A172 (cell line): ENCODE measurements around the gene RRP9. TPM values are rescaled to one million over a fixed set of nuclear protein-coding genes. Genes with fewer than 3 reads are reported as not detected.
"Not testable (repeated sequence)": the region's sequence is repeated elsewhere in the genome, so short reads cannot be mapped to it uniquely, and the experiment has no call there.

Experiments
- DNase-seq: peaks from one replicate; pipeline ENCODE4 v3.0.0-alpha.2; 2015; ENCODE audit warnings: low spot score
- total RNA-seq: library from RNA; depleted of rRNA; stranded (reverse); fragments of >200 nt; shearing (Covaris generic); gene quantifications from 2 replicates; pipeline ENCODE4 v1.2.3, GENCODE V29; 2014; rRNA removed

The RRP9 gene, protein sequence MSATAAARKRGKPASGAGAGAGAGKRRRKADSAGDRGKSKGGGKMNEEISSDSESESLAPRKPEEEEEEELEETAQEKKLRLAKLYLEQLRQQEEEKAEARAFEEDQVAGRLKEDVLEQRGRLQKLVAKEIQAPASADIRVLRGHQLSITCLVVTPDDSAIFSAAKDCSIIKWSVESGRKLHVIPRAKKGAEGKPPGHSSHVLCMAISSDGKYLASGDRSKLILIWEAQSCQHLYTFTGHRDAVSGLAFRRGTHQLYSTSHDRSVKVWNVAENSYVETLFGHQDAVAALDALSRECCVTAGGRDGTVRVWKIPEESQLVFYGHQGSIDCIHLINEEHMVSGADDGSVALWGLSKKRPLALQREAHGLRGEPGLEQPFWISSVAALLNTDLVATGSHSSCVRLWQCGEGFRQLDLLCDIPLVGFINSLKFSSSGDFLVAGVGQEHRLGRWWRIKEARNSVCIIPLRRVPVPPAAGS
- 48.7 and 51.4 TPM in 2 replicates for total RNA-seq

DNA sequence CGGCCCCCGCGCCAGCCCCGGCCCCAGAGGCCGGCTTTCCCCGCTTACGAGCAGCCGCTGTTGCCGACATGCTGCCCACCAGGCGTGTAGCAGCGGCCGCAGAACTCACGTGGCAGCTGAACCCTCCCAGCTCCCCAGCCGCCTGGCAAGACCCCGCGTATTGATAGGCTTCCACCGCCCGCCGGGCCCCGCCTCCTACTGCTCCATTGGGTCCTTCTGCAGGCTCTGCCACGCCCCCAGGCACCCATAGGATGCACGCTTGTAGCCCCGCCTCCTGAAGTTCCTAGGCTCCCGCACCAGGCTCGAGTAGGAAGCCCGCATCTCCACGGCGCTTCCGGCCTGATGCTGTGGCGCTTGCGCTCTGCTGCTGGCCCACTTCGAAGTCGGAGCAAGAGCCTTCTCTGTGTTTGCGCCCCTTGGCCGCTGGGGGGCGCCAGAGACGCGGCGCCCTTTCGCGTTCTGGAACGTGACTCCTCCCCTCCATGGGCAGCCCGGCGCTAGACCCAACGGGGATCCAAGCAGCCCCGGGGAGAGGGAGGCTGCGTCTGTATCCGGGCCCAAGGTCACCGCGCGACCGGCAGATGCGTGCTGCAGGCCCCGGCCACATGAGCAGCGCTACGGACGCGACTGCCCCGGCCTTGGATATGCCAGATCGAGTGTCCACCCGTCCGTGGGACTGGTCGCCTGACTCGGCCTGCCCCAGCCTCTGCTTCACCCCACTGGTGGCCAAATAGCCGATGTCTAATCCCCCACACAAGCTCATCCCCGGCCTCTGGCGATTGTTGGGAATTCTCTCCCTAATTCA is at the start of gene RRP9, which contains the start of gene PARP3:
TSS of gene RRP9 (minus strand) at position 107 of the 805 bp plus-strand sequence. CDS start at position 70, 37 bp downstream.
TSS of gene PARP3 (plus strand) at position 566 of the 805 bp plus-strand sequence. CDS start 993 bp downstream, outside the sequence.
- DNase-seq = peak; percentile 99

GRCh38 chr3:51990501-51990971 is 48.8 kb upstream of the RRP9 start:
- DNase-seq = not testable (repeated sequence)

GRCh38 chr3:51988286-51989146 is 46.8 kb upstream of the RRP9 start:
- DNase-seq = no peak

DNA sequence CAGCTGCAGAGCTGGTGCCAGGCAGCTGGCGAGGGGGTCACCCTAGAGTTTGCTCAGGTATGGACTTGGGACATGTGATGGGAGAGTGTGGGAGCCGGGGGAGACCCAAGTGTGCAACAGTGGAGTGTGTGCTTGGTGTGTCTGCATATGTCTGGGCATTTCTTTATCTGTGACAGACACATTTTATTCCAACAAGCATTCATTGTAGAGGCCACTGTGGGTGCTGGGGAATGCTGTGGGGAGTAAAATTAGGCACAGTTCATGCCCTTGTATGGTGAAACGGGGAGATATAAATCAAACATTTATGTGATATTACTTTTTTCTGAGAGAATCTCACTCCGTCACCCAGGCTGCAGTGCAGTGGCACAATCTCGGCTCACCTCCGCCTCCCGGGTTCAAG is 45.9 kb upstream of the RRP9 start:
- DNase-seq = no peak

DNA sequence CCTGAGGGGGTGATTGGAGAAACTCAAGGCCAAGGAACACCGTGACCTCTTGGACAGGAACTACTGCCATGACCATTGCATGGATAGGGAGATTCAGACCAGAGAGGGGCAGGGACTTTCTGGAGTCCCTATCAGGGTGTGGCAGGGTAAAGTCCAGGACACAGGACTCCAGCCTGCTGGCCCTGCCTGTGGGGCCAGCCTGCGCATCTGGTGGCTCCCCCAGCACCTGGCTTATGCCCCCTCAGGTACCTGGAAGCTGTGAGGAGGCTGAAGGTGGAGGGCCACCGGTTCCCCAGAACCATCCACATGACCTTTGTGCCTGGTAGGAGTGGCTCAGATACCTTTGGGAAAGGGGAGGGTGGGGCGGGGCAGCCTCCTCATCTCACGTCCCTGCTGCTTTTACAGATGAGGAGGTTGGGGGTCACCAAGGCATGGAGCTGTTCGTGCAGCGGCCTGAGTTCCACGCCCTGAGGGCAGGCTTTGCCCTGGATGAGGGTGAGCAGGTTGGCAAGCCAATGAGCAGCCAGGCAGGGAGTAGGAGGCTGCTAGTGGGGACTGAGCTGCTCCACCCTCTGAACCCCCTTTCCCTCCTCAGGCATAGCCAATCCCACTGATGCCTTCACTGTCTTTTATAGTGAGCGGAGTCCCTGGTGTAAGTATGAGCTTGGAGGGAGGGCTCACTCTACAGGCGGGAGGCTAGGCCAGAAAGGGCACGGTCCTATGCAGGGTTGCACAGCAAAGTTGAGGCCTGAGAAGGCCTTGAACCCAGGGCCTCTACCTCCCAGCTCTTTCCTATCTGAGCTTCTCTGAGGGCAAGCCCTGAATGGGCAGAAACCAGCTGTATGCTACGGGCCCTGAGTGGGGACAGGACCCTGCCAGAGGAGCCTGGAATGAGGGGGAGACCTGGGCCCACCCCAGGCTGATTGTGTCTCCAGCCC is 44.6 kb upstream of the RRP9 start:
- DNase-seq = no peak

- DNase-seq = no peak
Measured at GRCh38 chr3:51985063-51985462, 43.4 kb upstream of the RRP9 start.

DNA sequence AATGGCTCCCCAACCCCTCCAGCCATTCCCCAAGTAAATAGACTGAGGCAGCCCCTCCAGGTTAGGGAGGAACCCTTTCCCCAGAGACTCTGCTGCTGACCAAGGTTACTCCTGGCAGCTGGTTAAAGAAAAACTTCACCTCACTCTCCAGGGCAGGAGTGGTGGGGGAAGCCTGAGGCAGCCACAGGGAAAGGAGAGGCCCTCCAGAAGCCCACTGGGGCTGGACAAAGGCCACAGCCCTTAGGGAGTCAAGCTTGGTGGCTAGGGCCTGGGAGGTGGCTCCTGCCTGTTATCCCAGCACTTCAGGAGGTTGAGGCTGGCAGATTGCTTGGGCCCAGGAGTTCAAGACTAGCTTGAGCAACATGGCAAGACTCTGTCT is 42.6 kb upstream of the RRP9 start:
- no peak for DNase-seq

DNA sequence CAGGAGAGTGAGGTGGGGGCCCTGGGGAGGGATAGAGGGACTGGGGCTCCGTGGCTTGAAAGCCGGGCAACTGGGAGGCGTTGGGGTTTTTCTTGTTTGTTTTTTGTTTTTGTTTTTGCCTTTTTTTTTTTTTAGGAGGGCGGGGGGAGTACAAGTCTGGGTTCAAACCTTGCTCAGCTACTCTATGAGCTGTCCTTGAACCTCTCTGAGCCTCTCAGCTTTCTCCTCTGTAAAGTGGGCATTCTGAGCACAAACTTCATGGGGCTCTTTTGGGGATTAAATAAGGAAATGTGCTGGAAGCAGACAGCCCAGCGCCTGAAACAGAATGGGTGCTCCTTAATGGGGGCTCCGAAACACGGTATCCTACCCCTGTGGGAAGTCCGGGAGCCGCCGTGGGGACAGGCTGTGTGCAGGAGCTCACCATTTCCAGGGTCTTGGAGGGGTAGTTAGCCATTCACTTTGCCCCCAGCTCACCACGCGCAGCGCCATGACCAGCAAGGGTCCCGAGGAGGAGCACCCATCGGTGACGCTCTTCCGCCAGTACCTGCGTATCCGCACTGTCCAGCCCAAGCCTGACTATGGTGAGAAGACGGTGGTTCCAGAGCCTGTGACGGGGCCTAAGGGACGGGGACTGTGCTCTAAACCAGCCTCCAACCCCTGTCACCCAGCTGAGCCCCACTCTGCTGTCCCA is 42.0 kb upstream of the RRP9 start:
- DNase-seq = no peak

GRCh38 chr3:51982838-51983577 is 41.3 kb upstream of the RRP9 start, which contains the start of gene ACY1:
ACY1 (plus strand) TSS chr3:51983535; CDS start chr3:51984065, 530 bp downstream.
- peak; percentile 74 for DNase-seq

- DNase-seq = peak; percentile 42
Measured at GRCh38 chr3:51982352-51982837, 40.7 kb upstream of the RRP9 start.

DNA sequence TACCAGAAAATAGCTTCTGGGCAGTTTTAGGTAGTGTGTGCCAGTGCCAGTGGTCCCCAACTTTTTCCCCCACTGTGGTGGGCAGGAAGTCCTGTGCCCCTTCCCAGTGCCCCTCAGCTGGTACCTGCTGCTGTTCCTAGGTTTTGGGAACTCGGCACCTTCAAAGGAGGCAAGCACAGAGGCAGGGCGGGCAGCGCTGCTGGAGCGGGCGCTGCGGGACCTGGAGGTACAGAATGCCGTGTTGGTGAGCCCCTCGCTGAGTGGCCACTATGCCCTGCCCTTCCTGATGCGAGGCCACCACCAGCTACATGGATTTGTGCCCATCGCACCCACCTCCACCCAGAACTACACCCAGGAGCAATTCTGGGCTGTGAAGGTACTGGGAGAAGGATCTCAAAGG is 38.5 kb upstream of the RRP9 start:
- no peak for DNase-seq

DNA sequence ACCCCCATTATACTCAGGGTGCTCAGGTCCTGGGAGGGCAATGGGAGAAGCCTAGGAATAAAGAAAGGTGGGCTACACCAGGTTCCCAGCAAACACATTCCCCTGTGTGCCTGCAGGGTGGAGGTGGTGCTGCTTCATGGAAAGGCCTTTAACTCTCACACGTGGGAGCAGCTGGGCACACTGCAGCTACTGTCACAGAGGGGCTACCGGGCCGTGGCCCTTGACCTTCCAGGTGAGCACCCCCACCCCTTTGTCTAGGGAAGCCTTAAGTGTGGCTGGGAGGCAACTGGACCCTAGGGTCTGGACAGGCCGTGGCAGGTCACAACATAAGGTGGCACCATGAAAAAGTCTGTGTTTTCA is 36.4 kb upstream of the RRP9 start:
- no peak for DNase-seq

DNA sequence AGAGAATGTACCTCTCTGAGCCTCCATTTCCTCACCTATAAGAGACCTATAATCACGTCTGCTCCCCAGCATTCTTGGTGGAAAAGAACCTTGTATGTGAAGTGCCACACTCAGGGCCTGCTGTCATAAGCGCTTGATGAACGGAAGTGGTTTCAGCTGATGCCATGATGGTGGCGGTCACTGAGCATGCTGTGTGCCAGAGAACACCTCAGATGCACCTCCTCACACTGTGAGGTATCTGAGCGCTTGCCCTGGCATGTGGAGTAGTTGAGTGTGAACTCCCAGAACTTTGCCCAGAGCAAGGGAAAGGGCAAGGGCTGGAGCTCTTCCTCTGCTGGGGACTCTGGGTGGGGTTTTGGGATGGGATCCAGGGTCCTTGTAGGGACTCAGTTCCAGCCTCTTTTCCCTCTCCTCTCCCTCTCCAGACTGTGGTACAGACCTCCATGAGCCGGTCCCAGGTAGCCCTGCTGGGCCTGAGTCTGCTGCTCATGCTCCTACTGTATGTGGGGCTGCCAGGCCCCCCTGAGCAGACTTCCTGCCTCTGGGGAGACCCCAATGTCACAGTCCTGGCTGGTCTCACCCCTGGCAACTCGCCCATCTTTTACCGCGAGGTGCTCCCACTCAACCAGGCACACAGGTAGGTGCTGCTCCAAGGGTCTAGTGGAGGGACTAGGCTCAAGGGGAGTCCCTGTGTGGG is 35.9 kb upstream of the RRP9 start:
- DNase-seq = no peak

DNA sequence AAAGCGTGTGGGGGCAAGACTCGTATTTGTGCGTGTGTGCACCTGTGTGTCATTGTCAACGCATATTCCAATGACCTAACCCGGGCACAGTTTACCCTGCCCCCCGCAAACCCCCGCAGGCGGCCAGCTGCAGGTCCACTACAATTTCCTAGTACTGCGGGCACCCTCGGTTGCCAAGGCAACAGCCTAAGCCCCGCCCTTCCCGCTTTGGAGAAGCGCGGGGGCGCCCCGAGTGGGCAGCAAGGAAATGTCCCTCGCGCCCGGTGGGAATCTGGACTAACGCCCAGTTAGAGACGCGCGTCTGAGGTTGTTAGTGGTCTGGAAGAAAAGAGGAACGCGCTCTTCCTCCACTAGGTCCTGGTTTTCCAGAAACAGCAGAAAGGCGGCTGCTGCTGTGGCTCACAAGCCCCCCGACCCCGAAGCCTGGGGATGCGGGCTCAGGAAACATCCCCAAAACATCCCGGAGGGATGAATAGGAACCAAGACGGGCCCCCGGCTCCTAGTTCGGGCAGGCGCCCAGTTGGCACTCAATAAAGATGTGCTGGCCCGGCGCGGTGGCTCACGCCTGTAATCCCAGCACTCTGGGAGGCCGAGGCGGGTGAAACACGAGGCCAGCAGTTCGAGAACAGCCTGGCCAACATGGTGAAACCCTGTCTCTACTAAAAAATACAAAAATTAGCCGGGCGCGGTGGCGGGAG is 34.3 kb upstream of the RRP9 start:
- DNase-seq = no peak

- DNase-seq = no peak
Measured at GRCh38 chr3:51974963-51975851, 33.5 kb upstream of the RRP9 start, which contains the start of gene ABHD14A. ABHD14A (plus strand) TSS chr3:51975064; CDS start chr3:51975136, 72 bp downstream.

- DNase-seq = no peak
Measured at GRCh38 chr3:51974277-51974962, 32.7 kb upstream of the RRP9 start.
